AG04450 (cell line): ENCODE results near the gene SPRTN. TPM values are rescaled to one million over a fixed set of nuclear protein-coding genes. Genes with fewer than 3 reads are reported as not detected.
A peak's percentile ranks its signal among the peaks of the same experiment; 100 is the strongest.

ENCODE experiments used
- CTCF ChIA-PET: fragments of 300-600, 350-600 bp; formaldehyde crosslinking; extraction: SDS; loops from one replicate; lab custom pipeline; 2022; ENCODE audit warnings: antibody characterized with exemption, inconsistent platforms; lab: Charles Lee
- POLR2A ChIA-PET: fragments of 350-600 bp; formaldehyde crosslinking; extraction: SDS; loops from one replicate; lab custom pipeline; 2021; ENCODE audit warnings: antibody characterized with exemption, inconsistent platforms; lab: Yijun Ruan, JAX
- DNase-seq: peaks from one replicate; pipeline ENCODE4 v3.0.0-alpha.2; 2011; ENCODE audit warnings: low read depth, low spot score
- H3K27ac ChIP-seq: one replicate; pipeline ENCODE4 v1.5.1; 2012; ENCODE audit warnings: low read depth, low read length, control low read depth
- H3K27me3 ChIP-seq: one replicate; pipeline ENCODE4 v1.6.0; 2012; ENCODE audit warnings: low read length; ENCODE audit not compliant: control insufficient read depth, insufficient read depth
- H3K4me3 ChIP-seq: 2 replicates; pipeline ENCODE4 v1.5.1; 2011; ENCODE audit warnings: mild to moderate bottlenecking, low read depth, low read length, control low read depth
- H3K9me3 ChIP-seq: 2 replicates; pipeline ENCODE4 v1.5.1; 2012; ENCODE audit warnings: low read length; ENCODE audit not compliant: control insufficient read depth, insufficient read depth
- CTCF ChIP-seq: IDR thresholded peaks from 2 replicates; pipeline ENCODE4 v1.5.1; 2011; ENCODE audit warnings: low read depth, low read length, control low read depth, inconsistent platforms
- polyA plus RNA-seq: library from polyadenylated mRNA; depleted of rRNA; stranded (reverse); fragments of >200 nt; gene quantifications from 2 replicates; pipeline ENCODE4 v1.2.3, GENCODE V29; 2011

Gene SPRTN
- polyA plus RNA-seq, 1 experiment: 12.6 TPM

- no peak overlapping the region for H3K4me3 ChIP-seq
- H3K9me3 ChIP-seq: no peaks in the 10 kb centered on the region
- DNase-seq: no peak
- peak; percentile 80 for TF ChIP-seq CTCF
- POLR2A ChIA-PET: interaction anchor here (0.7 kb wide), 1 partner anchor 20 kb away, joined by 12 read pairs; the partner anchor contains the start of gene EXOC8
- H3K27me3 ChIP-seq: no peaks in the 10 kb centered on the region
- no peak overlapping the region for H3K27ac ChIP-seq
- CTCF ChIA-PET: interaction anchor here (0.5 to 3.9 kb wide), 36 partner anchors 9 to 1269 kb away, joined by 3 to 43 read pairs (median 6); partner anchors contain the start of genes EXOC8 and SPRTN
Measured at GRCh38 chr1:231357831-231358354, 19.8 kb downstream of the SPRTN start.

DNA sequence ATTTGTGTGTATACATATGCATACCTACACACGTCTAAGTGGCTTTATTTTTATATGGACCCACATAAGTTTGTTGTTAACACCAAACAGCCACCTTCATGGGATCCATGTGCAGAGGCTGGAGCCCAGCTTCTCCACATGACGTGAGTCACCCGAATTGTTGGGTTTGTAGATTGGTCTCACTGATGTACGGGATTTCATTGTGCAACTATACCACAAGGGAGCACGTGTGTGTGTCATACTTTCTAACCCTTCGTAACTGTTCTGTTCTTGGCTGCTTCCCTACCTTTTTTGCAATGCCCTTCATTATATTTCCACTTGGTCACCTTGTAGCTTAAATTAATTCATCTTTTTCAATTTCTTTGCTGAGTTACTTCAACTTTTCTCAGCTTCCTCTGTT lies 21.0 kb downstream of the SPRTN start:
- no peaks in the 10 kb centered on the region for H3K9me3 ChIP-seq
- DNase-seq: peak; percentile 36
- no peak for TF ChIP-seq CTCF
- no peak overlapping the region for H3K4me3 ChIP-seq
- no peaks in the 10 kb centered on the region for H3K27me3 ChIP-seq
- POLR2A ChIA-PET: no interaction called here
- CTCF ChIA-PET: interaction anchor here (1.3 to 1.8 kb wide), 4 partner anchors 225 to 244 kb away, joined by 4 to 11 read pairs (median 6); no protein-coding TSS in a partner anchor
- H3K27ac ChIP-seq: no peak overlapping the region

DNA sequence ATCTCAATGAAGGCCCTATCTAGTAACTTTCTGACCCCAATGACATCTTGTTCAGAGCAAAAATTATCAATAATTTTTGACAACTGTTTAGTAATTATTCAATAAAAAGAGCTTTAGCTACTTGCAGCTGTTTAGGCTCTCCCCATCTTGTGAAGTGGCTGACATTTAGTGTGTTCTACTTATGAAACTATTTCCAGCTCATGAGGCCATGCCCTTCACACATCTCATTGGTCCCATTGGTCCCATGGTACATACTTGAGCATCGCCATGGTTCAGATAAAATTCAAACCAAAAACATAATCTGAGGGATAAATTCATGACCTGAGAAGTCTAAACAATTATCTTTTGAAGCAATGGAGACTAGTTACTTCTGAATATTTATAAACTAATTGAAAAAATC lies 24.2 kb downstream of the SPRTN start:
- no peak for TF ChIP-seq CTCF
- CTCF ChIA-PET: interaction anchor here (1.1 to 3.5 kb wide), 2 partner anchors 229 to 254 kb away, joined by 3 to 33 read pairs; no protein-coding TSS in a partner anchor
- Histone ChIP-seq H3K9me3 (no peaks in the 10 kb centered on the region), H3K4me3 (no peak overlapping the region), H3K27me3 (no peaks in the 10 kb centered on the region), H3K27ac (no peak overlapping the region)
- DNase-seq: no peak
- POLR2A ChIA-PET: no interaction called here

DNA sequence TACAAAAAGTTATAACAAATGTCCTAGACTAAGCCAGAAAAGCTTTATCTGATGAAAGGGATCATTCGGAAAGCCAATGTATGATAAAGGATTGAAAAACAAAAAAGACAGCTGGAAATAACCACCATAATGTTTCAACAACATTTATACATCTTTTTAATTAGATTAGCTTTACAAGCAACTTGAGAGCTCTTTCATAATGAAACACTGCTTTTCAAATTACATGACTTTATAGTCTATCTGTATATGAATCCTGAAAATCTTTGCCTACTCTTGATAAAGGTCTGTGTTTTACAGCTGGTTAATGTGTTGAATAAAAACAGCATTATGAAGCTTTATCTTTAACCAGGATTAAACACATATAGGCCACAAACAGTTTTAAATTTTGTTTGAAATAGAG lies 25.5 kb downstream of the SPRTN start:
- Histone ChIP-seq H3K4me3 (no peak overlapping the region), H3K27me3 (no peaks in the 10 kb centered on the region), H3K27ac (no peak overlapping the region), H3K9me3 (no peaks in the 10 kb centered on the region)
- POLR2A ChIA-PET: interaction anchor here (0.7 kb wide), 1 partner anchor 127 kb away, joined by 6 read pairs; no protein-coding TSS in a partner anchor
- CTCF ChIA-PET: interaction anchor here (1.1 to 3.5 kb wide), 2 partner anchors 227 to 238 kb away, joined by 4 to 33 read pairs; no protein-coding TSS in a partner anchor
- TF ChIP-seq CTCF: no peak
- no peak for DNase-seq

GRCh38 chr1:231364192-231364591 lies 26.1 kb downstream of the SPRTN start:
- Histone ChIP-seq H3K4me3 (no peak overlapping the region), H3K27ac (no peak overlapping the region), H3K27me3 (no peaks in the 10 kb centered on the region), H3K9me3 (no peaks in the 10 kb centered on the region)
- CTCF ChIA-PET: interaction anchor here (3.5 kb wide), 1 partner anchor 227 kb away, joined by 33 read pairs; no protein-coding TSS in a partner anchor
- POLR2A ChIA-PET: no interaction called here
- no peak for DNase-seq
- no peak for TF ChIP-seq CTCF
